Stomach smooth muscle (tissue), 2 donors: ENCODE results near the gene HLA-DOA.

ENCODE experiments used
- H3K27ac ChIP-seq: one replicate; pipeline ENCODE4 v1.7.0; 2013; ENCODE audit warnings: mild to moderate bottlenecking, low read length, inconsistent platforms
- H3K27me3 ChIP-seq, 2 donors: one replicate each; pipeline ENCODE4 v1.7.0; 2013; ENCODE audit warnings: low read length in 2 of 2; ENCODE audit not compliant: insufficient read depth in 2 of 2, control insufficient read depth in 1 of 2
- H3K36me3 ChIP-seq, 2 donors: one replicate each; pipeline ENCODE4 v1.7.0; 2013; ENCODE audit warnings: low read length in 2 of 2; ENCODE audit not compliant: control insufficient read depth in 2 of 2, insufficient read depth in 2 of 2
- H3K4me1 ChIP-seq: one replicate; pipeline ENCODE4 v1.7.0; 2013; ENCODE audit warnings: low read length; ENCODE audit not compliant: control insufficient read depth, insufficient read depth
- H3K4me3 ChIP-seq, 2 donors: one replicate each; pipeline ENCODE4 v1.7.0; 2013; ENCODE audit warnings: low read length in 2 of 2
- H3K9ac ChIP-seq, 2 donors: one replicate each; pipeline ENCODE4 v1.7.0; 2013; ENCODE audit warnings: low read length in 2 of 2, mild to moderate bottlenecking in 1 of 2
- H3K9me3 ChIP-seq, 2 donors: one replicate each; pipeline ENCODE4 v1.7.0; 2013; ENCODE audit warnings: low read length in 2 of 2; ENCODE audit not compliant: control insufficient read depth in 2 of 2
- donor health status: healthy.
- donor health status: Pancreatic carcinoma.

HLA-DOA gene

DNA sequence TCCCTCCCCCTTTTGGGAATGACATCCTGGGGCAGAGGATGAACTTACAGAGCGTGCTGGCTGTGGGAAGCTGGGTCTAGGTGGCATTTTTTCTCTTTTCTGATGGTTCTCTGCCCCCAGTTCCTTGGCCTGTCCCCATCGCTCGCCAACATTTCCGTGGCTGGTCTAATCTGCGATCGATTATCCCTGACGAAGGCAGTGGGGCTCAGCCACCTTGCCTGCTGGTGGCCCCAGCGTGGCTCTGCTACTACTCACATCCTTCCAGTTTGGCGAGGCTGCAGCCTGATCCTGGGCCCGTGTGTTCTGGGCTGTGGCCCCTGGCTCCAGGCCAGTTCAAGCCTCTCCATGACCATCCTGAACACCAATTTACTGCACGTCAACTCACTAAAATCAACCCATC, 6.4 kb upstream of the HLA-DOA start:
- Histone ChIP-seq H3K27me3 (peaks cover 6 to 16% of the 10 kb centered on the region in 2 donors), H3K36me3 (no peaks in the 10 kb centered on the region), H3K9ac (no peak overlapping the region), H3K4me1 (peaks cover 13% of the 10 kb centered on the region), H3K27ac (no peak overlapping the region), H3K9me3 (no peaks in the 10 kb centered on the region), H3K4me3 (no peak overlapping the region)

DNA sequence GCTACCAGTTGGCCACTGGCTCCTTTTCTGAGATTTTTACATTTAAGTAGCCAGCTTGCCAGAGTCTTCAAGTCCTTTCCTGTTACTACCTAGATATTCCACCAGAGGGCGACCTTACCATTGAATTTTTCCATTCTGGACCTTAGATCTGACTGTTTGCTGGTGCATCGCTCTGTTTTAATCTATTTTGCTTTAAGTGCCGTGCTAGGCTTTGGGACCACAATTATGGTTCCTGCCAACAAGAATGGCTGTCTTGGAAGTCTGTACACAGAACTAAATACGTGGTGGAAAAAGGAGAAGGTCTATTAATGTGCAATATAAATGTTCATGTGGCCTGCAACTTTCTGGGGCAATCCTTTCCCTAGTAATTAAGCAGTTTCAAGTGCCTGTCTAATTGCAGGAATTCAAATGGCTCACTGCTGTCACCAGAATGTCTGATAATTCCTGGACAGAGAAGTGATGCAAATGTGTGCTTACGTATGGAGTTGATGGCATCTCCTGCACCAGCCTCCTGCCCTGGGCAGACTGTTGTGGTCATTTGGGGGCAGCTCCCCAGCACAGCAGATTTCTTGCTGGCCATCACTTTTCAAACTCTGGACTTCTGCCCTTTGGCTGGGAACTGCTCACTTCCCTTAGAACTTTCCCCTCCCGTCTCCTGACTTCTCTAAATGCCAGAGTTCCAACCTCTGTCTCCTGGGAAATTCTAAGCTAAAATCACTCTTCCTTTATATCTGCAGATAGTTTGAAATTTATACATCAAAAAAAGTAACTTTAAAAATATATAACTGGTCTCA, 5.6 kb upstream of the HLA-DOA start:
- H3K4me1 ChIP-seq = peaks cover 13% of the 10 kb centered on the region
- no peaks in the 10 kb centered on the region for H3K36me3 ChIP-seq
- H3K27ac ChIP-seq = no peak overlapping the region
- H3K9ac ChIP-seq = no peak overlapping the region
- H3K9me3 ChIP-seq = no peaks in the 10 kb centered on the region
- no peak overlapping the region for H3K4me3 ChIP-seq
- peaks cover 9 to 21% of the 10 kb centered on the region in 2 donors for H3K27me3 ChIP-seq

DNA sequence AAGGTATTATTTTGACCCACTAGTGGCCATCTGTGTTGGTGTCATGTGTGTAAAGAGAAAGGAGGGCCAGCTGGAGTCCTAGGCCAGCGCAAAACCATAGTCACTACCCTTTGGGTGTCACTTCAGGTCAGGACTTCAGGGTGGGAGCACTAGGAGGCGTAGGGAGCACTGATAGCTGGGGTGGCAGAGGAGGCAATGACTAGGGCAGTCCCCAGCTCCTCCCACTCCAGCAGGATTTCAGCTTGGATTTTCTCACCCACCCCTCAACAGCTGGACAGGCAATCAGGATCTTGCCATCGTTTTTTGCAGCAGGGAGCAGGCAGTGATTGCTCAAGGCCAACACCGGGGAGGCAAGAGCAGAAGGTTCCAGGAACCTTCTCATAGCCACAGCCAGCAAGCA, 4.2 kb upstream of the HLA-DOA start:
- peaks cover 6% of the 10 kb centered on the region for H3K4me1 ChIP-seq
- no peak overlapping the region for H3K9ac ChIP-seq
- peaks cover 9 to 25% of the 10 kb centered on the region in 2 donors for H3K27me3 ChIP-seq
- no peaks in the 10 kb centered on the region for H3K9me3 ChIP-seq
- H3K27ac ChIP-seq = no peak overlapping the region
- H3K36me3 ChIP-seq = no peaks in the 10 kb centered on the region
- H3K4me3 ChIP-seq = no peak overlapping the region

DNA sequence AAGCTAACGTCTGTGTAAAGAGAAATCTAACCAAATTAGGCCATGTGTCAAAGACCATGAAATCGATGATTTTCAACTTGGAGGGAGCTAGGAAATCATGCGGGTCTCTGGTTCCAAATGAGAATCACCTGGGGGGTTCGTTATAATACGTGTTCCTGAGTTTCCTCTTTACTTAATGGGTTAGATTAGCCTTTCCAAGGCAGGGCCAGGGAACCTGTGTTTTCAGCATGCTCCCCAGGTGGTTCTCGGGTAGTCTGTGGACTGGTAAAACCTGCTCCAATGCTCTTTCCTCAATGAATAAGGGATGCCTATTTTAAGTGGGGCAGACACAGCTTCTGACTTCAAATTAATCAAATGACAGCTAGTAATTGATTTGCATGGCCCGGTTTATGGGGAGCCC, 965 bp upstream of the HLA-DOA start:
- Histone ChIP-seq H3K9ac (no peak overlapping the region), H3K4me1 (peaks cover 3% of the 10 kb centered on the region), H3K36me3 (no peaks in the 10 kb centered on the region), H3K27me3 (peaks cover 9 to 27% of the 10 kb centered on the region in 2 donors), H3K27ac (no peak overlapping the region), H3K4me3 (no peak overlapping the region), H3K9me3 (no peaks in the 10 kb centered on the region)

DNA sequence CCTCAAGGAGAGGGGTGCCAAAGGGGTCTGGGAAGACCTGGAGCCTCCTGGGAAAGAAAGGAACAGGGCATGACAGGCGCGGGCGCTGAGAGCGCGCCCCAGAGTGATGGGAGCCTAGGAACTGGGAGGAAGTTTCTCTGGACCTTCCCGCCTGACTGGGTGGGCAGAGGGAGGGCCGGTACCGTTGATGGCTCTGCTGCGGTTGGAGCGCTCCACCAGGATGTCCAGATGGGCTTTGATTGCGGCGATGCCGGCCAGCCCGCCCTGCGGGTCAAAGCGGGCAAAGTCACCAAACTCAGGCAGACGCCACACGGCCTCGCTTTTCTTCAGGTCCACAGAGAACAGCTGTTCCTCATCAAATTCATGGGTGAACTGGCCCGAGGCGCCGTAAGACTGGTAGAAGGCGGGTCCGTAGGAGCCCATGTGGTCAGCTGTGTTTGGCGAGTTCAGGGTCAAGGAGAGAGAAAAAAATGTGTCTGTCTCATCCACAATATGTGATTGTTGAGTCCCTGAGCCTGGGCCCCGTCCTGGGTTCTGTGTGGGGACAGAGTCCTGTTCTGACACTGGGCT, 1.5 kb downstream of the HLA-DOA start:
- no peaks in the 10 kb centered on the region for H3K9me3 ChIP-seq

DNA sequence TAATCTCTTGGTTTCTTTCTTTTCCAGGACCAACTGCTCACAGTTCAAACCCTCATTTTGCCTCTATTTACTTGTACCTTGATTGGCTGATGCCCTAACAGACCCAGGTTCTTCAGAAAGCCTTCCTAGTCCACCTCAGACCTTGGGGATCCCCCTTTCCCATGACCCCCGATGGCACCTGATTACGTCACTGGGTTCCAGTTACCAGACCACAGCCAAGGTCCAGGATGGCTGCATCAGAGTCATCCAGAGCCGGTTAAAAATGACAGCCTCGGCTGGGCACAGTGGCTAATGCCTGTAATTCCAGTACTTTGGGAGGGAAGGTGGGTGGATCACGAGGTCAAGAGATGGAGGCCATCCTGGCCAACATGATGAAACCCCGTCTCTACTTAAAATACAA, 4.5 kb downstream of the HLA-DOA start:
- H3K9me3 ChIP-seq = no peaks in the 10 kb centered on the region

More for the DNA sequence above, 1.5 kb downstream of the HLA-DOA start:
- H3K4me3 ChIP-seq = no peak overlapping the region
- peaks cover 6 to 13% of the 10 kb centered on the region in 2 donors for H3K27me3 ChIP-seq
- H3K4me1 ChIP-seq = no peaks in the 10 kb centered on the region
- no peaks in the 10 kb centered on the region for H3K36me3 ChIP-seq
- H3K27ac ChIP-seq = no peak overlapping the region
- no peak overlapping the region for H3K9ac ChIP-seq

DNA sequence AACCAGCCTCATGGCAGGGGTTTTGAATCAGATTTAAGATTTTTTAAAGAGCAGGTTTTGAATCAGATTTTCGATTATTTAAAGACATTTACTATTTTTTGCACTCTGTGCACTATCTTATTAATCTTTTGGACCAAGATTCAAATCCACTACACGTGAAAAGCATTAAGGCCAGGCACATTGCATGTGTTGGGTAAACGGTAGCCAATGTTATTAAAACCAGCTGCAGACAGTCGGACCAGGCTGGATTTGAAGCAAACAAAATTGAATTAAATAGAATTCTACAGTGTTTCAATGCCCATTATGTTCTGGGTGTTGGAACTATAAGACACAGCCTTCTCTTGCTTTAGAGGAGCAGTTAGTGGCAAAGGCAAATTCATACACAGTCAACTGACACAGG, 7.7 kb downstream of the HLA-DOA start:
- no peaks in the 10 kb centered on the region for H3K9me3 ChIP-seq
- no peaks in the 10 kb centered on the region for H3K36me3 ChIP-seq
- H3K4me1 ChIP-seq = no peaks in the 10 kb centered on the region
- H3K4me3 ChIP-seq = no peak overlapping the region
- H3K9ac ChIP-seq = no peak overlapping the region
- peaks cover 9 to 11% of the 10 kb centered on the region in 2 donors for H3K27me3 ChIP-seq
- no peak overlapping the region for H3K27ac ChIP-seq

More for the DNA sequence above, 4.5 kb downstream of the HLA-DOA start:
- no peaks in the 10 kb centered on the region for H3K36me3 ChIP-seq
- H3K4me3 ChIP-seq = no peak overlapping the region
- H3K27me3 ChIP-seq = peaks cover 11 to 15% of the 10 kb centered on the region in 2 donors
- no peak overlapping the region for H3K27ac ChIP-seq
- H3K9ac ChIP-seq = no peak overlapping the region
- H3K4me1 ChIP-seq = no peaks in the 10 kb centered on the region

DNA sequence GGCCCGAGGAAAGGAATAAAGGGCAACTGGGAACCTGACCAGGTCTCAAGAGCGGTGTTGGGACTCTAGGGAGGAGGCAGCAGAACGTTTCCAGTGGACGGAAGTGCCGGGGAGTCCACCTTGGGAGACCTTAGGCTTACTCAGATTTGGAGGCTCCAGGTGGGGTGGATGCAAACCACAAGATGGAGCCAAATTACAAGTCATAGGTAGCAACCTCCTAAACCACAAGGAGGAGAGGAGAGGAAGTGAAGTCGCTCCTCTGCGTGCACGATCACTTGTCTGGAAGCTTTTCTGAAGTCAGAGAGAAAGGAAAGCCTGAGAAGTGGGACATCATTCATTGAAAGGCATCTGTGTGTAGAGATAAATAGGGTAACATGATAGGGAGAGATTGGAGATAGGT, 9.3 kb downstream of the HLA-DOA start:
- H3K27ac ChIP-seq = no peak overlapping the region
- no peak overlapping the region for H3K9ac ChIP-seq
- peaks cover 9 to 13% of the 10 kb centered on the region in 2 donors for H3K27me3 ChIP-seq
- H3K9me3 ChIP-seq = no peaks in the 10 kb centered on the region
- H3K4me1 ChIP-seq = no peaks in the 10 kb centered on the region
- H3K4me3 ChIP-seq = no peak overlapping the region
- H3K36me3 ChIP-seq = no peaks in the 10 kb centered on the region

DNA sequence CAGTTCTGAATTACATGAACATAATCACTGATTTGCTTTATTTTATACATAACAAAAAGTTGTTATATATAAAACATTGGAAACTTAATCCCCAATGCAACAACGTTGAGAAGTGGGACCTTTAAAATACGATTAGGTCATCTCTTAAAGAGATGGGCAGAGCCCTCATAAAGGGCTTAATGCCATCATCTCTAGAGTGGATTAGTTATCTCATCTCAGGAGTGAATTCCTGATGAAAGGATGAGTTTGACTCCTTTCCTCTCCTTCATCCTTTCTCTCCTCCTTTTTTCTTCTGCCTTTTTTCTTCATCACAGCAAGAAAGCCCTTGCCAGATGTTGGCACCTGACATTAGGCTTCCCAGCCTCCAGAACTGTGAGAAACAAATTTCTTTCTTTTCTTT, 13.9 kb downstream of the HLA-DOA start:
- peaks cover 0 to 5% of the 10 kb centered on the region in 2 donors for H3K27me3 ChIP-seq

DNA sequence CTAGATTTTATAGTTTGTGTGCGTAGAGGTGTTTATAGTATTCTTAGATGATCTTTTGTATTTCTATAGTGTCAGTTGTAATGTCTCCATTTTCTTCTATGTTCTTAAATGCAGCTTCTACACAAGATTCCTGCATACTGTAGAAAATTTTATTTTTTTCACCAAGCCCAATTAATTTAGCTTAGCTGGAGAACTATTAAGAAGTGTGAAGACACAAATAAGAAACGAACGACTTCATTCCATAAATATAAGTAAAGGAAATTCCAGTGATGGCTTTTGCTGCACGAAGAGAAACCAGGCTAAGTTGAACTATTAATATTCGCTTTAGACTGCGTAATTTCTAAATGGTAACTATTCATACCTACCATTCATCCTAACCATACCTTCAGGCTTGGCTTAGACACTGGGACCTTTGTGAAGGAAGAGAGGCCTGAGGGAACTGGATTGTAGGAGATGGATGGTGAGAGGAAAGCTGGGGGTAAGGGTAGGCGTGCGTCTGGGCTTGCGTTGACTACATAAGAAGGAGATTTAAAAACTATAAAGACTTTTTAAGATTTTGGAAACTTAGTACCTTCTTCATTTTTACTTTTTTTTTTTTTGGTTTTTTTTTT, 15.9 kb downstream of the HLA-DOA start:
- H3K27me3 ChIP-seq = peaks cover 0 to 2% of the 10 kb centered on the region in 2 donors
- no peaks in the 10 kb centered on the region for H3K4me1 ChIP-seq
- no peaks in the 10 kb centered on the region for H3K9me3 ChIP-seq
- no peak overlapping the region for H3K9ac ChIP-seq
- H3K27ac ChIP-seq = no peak overlapping the region
- H3K36me3 ChIP-seq = no peaks in the 10 kb centered on the region
- no peak overlapping the region for H3K4me3 ChIP-seq

More for the DNA sequence above, 13.9 kb downstream of the HLA-DOA start:
- no peak overlapping the region for H3K27ac ChIP-seq
- H3K9me3 ChIP-seq = no peaks in the 10 kb centered on the region
- H3K4me3 ChIP-seq = no peak overlapping the region
- no peaks in the 10 kb centered on the region for H3K4me1 ChIP-seq
- H3K9ac ChIP-seq = no peak overlapping the region
- H3K36me3 ChIP-seq = no peaks in the 10 kb centered on the region

DNA sequence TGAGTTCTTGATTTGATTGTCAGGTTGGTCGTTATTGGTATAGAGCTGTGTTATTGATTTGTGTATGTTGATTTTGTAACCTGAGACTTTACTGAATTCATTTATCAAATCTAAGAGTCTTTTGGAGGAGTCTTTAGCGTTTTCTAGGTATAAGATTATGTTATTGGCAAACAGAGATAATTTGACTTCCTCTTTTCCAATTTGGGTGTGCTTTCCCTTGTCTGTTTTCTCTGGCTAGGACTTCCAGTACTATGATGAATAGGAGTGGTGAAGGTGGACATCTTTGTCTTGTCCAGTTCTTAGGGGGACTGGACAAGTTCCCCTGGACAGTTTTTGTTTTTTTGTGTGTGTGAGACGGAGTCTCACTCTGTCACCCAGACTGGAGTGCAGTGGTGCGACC, 17.4 kb downstream of the HLA-DOA start:
- Histone ChIP-seq H3K4me1 (no peaks in the 10 kb centered on the region), H3K36me3 (no peaks in the 10 kb centered on the region), H3K27me3 (peaks cover 0 to 2% of the 10 kb centered on the region in 2 donors)

More for the DNA sequence above, 17.4 kb downstream of the HLA-DOA start:
- Histone ChIP-seq H3K27ac (no peak overlapping the region), H3K9me3 (no peaks in the 10 kb centered on the region), H3K4me3 (no peak overlapping the region), H3K9ac (no peak overlapping the region)
